ENCODE measurements around the gene PARD3B. TPM values are rescaled to one million over a fixed set of nuclear protein-coding genes. Genes with fewer than 3 reads are reported as not detected.

The PARD3B gene
- total and polyA plus RNA-seq, 2 of the 13 experiments (the other 11 are each of a cell fraction or from before 2014, with no cell fraction given): 0.71 to 2.3 TPM

DNA sequence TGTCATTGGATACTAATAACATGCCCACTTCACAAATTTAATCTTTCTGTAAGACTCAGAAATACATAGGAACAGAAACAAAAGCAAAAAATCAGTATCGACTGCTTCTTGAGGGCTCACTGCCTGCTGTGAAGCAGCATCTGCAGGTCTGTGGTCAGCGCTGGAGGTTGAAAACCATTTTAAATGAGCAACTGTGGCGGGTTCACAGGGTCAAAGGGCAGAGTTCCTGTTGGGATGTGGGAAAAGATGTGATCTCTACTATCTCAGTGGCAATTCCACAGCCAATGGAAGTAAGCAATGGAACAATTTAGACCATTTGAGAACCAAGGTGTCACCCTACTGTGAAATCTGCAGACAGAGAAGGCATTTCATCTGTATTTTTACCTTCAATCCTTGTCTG, 468.3 kb downstream of the PARD3B start:
- Histone ChIP-seq H3K79me2 (ENCODE audit: insufficient read depth, low read length) (no peaks in the 10 kb centered on the region), H3K27ac (ENCODE audit: extremely low read length, insufficient read depth, low read length) (no peak overlapping the region), H3K4me2 (ENCODE audit: low read depth, low read length) (no peak overlapping the region), H3K9me3 (ENCODE audit: low read length) (peaks cover 56% of the 10 kb centered on the region), H3K36me3 (replicated peaks in 1 of 2; ENCODE audit: control insufficient read depth in 1 of 2, insufficient read depth in 2 of 2, low read length in 2 of 2) (no peaks in the 10 kb centered on the region), H2AFZ (ENCODE audit: low read length) (no peak overlapping the region), H3K4me1 (ENCODE audit: insufficient read depth, low read length) (peaks cover 13% of the 10 kb centered on the region; the same call in 1 of the 2 replicates), H4K20me1 (ENCODE audit: insufficient read depth, low read length) (no peaks in the 10 kb centered on the region), H3K4me3 (replicated peaks in 1 of 3; ENCODE audit: insufficient read depth in 1 of 3, low read depth in 2 of 3, low read length in 3 of 3) (no peak overlapping the region), H3K9ac (ENCODE audit: insufficient read depth, low read depth, low read length) (no peak overlapping the region), H3K27me3 (ENCODE audit: control insufficient read depth in 1 of 2, insufficient read depth in 2 of 2, low read length in 2 of 2) (no peaks in the 10 kb centered on the region)
- ATAC-seq: no peak
- intact Hi-C loops (cut with micrococcal nuclease; ENCODE audit: unreplicated experiment) (no loop called here), in situ Hi-C loops (cut with HindIII; ENCODE audit: extremely low pct_ligation_motif_present, low pct_unique_long_range_greater_than_20kb) (no loop called here)
- BruUV-seq (replicated peaks): no TSS peak
- CTCF ChIA-PET (ENCODE audit: low intra/inter-chr PET ratio, low total read pairs): no interaction called here
- no peak for TF ChIP-seq ZNF616 (CRISPR knock-in tag; IDR thresholded peaks at IDR 0.05; ENCODE audit: low read depth)
- TF ChIP-seq AGO1 (IDR thresholded peaks at IDR 0.05; ENCODE audit: low read depth, low read length, poor library complexity, severe bottlenecking): no peak
- TF ChIP-seq POLR2A (IDR thresholded peaks at IDR 0.05; ENCODE audit: insufficient read depth in 1 of 2, low read depth in 2 of 2, low read length in 2 of 2): no peak
- TF ChIP-seq ZNF619 (CRISPR knock-in tag; IDR thresholded peaks at IDR 0.05): no peak
- TF ChIP-seq REL (CRISPR knock-in tag; conservative IDR thresholded peaks at IDR 0.05): no peak
- POLR2A ChIA-PET: no interaction called here
- no peak for DNase-seq (ENCODE audit: low spot score)
- FAIRE-seq: no peak
- 50% methylated on average over 3 of the region's 3 CpGs for WGBS (ENCODE audit: low lambda C conversion rate)

DNA sequence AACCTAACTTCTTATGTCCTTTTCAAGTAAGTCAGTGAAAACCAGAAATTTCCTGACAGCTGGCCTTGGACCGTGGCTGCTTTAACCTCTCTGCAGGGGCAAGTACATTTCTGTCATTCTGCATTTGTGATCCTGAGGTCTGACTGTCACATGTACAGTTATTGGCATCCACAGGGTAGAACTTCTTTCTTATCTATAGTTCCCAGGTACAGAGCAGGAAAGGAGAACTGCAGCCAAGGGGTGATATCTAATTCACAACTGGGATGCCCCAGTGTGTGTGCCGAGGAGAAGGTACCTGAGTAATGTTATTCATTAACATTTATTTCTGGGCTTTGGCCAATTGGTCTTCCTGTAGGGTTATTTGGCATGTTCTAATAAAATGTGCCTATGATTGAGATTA, 468.9 kb downstream of the PARD3B start:
- in situ Hi-C loops (cut with HindIII; ENCODE audit: extremely low pct_ligation_motif_present, low pct_unique_long_range_greater_than_20kb): no loop called here
- Histone ChIP-seq H3K9me3 (ENCODE audit: low read length) (peaks cover 60% of the 10 kb centered on the region), H3K9ac (ENCODE audit: insufficient read depth, low read depth, low read length) (no peak overlapping the region), H4K20me1 (ENCODE audit: insufficient read depth, low read length) (no peaks in the 10 kb centered on the region), H3K27me3 (ENCODE audit: control insufficient read depth in 1 of 2, insufficient read depth in 2 of 2, low read length in 2 of 2) (no peaks in the 10 kb centered on the region), H3K4me2 (ENCODE audit: low read depth, low read length) (no peak overlapping the region), H3K27ac (ENCODE audit: extremely low read length, insufficient read depth, low read length) (no peak overlapping the region), H3K4me1 (ENCODE audit: insufficient read depth, low read length) (peaks cover 13% of the 10 kb centered on the region; the same call in 1 of the 2 replicates), H3K4me3 (replicated peaks in 1 of 3; ENCODE audit: insufficient read depth in 1 of 3, low read depth in 2 of 3, low read length in 3 of 3) (no peak overlapping the region), H3K36me3 (replicated peaks in 1 of 2; ENCODE audit: control insufficient read depth in 1 of 2, insufficient read depth in 2 of 2, low read length in 2 of 2) (no peaks in the 10 kb centered on the region), H2AFZ (ENCODE audit: low read length) (no peak overlapping the region), H3K79me2 (ENCODE audit: insufficient read depth, low read length) (no peaks in the 10 kb centered on the region)
- BruUV-seq (replicated peaks): no TSS peak
- intact Hi-C loops (cut with micrococcal nuclease; ENCODE audit: unreplicated experiment): no loop called here
- POLR2A ChIA-PET: no interaction called here
- 43% methylated on average over 2 of the region's 2 CpGs for WGBS (ENCODE audit: low lambda C conversion rate)
- TF ChIP-seq ZKSCAN5 (CRISPR knock-in tag; IDR thresholded peaks at IDR 0.05): no peak
- TF ChIP-seq ZFP37 (CRISPR knock-in tag; IDR thresholded peaks at IDR 0.05; ENCODE audit: borderline replicate concordance): no peak
- TF ChIP-seq, protein P1, sequence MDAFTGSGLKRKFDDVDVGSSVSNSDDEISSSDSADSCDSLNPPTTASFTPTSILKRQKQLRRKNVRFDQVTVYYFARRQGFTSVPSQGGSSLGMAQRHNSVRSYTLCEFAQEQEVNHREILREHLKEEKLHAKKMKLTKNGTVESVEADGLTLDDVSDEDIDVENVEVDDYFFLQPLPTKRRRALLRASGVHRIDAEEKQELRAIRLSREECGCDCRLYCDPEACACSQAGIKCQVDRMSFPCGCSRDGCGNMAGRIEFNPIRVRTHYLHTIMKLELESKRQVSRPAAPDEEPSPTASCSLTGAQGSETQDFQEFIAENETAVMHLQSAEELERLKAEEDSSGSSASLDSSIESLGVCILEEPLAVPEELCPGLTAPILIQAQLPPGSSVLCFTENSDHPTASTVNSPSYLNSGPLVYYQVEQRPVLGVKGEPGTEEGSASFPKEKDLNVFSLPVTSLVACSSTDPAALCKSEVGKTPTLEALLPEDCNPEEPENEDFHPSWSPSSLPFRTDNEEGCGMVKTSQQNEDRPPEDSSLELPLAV (CRISPR knock-in tag; conservative IDR thresholded peaks at IDR 0.05; ENCODE audit: low read depth): no peak
- FAIRE-seq (no peak), ATAC-seq (no peak), DNase-seq (ENCODE audit: low spot score) (no peak)
- CTCF ChIA-PET (ENCODE audit: low intra/inter-chr PET ratio, low total read pairs): no interaction called here

All from HepG2 (cell line).